Neural progenitor cell (in vitro differentiated cells): ENCODE data around the gene KIAA1191.

Experiments
- CTCF ChIP-seq: fragments of 200-600 bp; sonication (generic); IDR thresholded peaks from 2 replicates; pipeline ENCODE4 v1.5.1; 2017; ENCODE audit warnings: antibody characterized with exemption, mild to moderate bottlenecking
- EZH2 ChIP-seq: fragments of 200-600 bp; sonication (generic); IDR thresholded peaks from 2 replicates; pipeline ENCODE4 v1.6.1; 2017; ENCODE audit warnings: antibody characterized with exemption, mild to moderate bottlenecking, moderate library complexity

DNA sequence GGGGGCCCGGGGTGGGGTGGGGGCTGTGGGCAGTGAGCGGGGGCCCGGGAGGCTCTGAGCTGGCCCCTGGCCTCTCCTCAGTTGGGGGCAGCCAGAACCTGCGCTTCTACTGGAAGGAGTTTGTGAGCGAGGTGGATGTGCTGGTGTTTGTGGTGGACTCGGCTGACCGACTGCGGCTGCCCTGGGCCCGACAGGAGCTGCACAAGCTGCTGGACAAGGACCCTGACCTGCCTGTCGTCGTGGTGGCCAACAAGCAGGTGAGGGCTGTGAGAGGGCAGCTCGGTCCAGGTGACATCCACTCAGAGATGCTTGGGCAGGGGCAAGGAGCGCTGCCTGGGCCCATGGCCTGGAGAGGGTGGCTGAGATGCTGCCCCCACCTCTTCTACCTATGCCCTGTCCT lies 7.2 kb upstream of the KIAA1191 start:
- TF ChIP-seq EZH2: no peak
- no peak for TF ChIP-seq CTCF
